ENCODE data around the gene PRSS57.
"Not testable (repeated sequence)": the region's sequence is repeated elsewhere in the genome, so short reads cannot be mapped to it uniquely, and the experiment has no call there.

The PRSS57 gene

GRCh38 chr19:695352-695949 is at the start of gene PRSS57:
Gene PRSS57 (minus strand): TSS chr19:695452. CDS start chr19:695430, 22 bp downstream.
- no peak for DNase-seq

DNA sequence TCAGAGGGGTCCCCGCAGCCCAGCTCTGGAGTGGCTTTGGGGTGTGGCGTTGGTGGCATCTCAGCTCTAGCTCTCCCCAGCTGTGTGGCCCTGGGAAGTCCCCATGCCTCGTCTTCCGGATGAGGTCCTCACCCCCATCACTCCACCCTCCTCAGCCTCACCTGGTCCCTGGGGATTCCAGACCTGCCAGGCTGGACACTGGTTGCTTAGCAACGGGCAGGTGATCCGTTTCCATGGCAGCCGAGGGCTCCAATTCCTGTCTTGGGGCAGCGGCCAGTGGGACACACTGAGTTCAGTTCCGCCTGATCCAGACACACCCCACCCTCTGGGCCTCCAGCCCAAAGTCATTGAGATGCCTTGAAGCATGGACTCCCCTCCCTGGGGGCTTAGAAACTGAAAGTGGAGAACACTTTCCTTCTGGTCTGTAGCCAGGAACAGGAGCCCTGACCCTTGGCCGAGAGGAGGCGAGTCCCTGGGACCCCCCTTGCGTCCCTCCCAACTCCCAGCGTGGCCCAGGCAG is 48.0 kb upstream of the PRSS57 start:
- DNase-seq: no peak

DNA sequence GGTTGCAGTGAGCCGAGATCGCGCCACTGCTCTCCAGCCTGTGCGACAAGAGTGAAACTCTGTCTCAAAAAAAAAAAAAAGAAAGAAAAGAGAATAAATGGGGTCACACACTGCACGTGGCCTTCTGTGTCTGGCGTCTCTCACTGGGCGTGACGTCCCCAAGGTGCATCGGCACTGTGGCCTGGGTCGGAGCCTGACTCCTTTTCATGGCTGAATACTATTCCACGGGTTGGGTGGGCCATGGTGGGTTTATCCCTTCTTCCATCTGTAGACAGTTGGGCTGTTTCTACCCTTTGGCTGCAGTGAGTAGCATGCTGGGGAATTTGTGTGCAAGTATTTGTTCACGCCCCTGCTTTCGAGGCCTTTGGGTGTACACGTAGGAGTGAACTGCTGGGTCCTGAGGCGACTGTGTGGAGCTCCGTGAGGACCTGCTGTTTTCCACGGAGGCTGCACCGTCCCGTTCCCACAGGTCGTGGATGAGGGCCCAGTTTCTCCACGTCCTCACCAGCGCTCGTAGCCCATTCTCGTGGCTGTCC is 47.4 kb upstream of the PRSS57 start:
- no peak for DNase-seq

DNA sequence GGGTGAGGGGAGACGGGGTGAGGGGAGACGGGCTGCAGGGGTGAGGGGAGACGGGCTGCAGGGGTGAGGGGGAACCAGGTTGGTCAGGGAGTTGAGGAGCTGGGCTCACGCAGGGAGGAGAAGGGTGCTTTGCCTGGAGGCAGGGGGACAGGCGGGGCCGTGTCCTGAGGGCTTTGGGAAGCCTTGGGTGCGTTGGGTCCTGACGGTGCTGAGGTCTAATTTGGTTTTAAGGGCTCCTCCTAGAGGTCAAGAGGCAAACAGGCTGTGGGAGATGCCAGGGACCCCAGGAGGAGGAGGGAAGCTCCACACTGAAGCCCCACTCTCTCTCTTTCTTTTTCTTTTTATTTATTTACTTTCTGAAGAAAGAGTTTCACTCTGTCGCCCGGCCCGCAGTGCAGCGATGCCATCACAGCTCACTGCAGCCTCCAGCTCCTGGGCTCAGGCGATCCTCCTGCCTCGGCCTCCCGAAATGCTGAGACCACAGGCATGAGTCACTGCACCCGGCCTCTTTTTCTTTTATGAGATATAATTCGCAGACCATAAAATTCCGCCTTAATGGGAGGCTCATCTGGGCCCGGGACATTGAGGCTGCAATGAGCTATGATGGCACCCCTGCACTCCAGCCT is 46.4 kb upstream of the PRSS57 start:
- DNase-seq: peak in 1 of 2 donors; percentile 27

DNA sequence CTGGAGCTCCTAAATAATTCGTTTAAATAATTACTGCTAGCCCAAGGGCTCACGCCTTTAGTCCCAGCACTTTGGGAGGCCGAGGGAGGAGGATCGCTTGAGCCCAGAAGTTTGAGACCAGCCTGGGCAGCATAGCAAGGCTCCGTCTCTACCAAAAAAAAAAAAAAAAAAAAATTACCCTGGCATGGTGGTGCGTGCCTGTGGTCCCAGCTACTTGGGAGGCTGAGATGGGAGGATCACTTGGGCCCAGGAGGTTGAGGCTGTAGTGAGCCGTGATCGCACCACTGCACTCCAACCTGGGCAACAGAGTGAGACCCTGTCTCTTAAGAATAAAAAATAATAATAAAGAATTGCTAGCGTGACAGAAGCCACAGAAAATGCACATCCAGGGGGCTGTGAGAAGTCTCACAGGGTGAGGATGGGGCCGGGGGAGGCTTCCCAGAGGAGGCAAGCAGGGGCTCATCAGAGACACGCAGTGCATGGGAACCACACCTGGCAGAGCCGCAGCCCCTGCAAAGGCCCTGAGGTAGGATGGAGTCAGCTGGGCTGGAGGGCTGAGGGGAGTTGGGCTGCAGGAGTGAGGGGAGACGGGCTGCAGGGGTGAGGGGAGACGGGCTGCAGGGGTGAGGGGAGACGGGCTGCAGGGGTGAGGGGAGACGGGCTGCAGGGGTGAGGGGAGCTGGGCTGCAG is 45.7 kb upstream of the PRSS57 start:
- DNase-seq: not testable (repeated sequence)

DNA sequence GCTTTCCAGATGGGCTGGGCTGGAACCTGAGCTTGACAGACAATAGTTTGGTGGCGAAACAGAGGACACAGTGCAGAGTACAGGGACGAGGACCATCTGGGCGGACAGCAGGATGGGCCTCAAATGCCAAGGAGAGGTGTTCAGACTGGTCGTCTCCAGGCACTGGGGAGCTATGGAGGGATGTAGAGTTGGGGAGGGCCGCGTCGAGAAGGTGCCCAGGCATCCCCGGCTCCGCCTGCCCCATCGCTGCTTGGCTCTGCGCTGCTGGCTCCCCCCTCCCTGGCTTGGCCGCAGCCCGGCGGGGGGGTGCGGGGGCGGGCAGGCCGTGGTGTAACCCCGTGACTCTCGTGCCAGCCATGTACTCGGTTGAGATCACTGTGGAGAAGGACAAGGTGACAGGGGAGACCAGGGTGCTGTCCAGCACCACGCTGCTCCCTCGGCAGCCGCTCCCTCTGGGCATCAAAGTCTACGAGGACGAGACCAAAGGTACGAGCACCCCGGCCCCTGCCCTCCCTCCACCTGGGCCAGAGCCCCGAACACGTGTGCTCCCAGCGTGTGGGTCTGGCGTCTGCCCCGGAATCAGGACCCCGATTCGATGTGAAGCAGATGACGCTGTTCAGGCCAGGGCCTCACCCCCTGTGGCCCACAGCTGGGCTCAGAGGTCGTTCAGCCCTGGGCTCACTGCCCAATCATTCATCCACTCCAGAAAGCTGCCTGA is 44.9 kb upstream of the PRSS57 start:
- DNase-seq: no peak

DNA sequence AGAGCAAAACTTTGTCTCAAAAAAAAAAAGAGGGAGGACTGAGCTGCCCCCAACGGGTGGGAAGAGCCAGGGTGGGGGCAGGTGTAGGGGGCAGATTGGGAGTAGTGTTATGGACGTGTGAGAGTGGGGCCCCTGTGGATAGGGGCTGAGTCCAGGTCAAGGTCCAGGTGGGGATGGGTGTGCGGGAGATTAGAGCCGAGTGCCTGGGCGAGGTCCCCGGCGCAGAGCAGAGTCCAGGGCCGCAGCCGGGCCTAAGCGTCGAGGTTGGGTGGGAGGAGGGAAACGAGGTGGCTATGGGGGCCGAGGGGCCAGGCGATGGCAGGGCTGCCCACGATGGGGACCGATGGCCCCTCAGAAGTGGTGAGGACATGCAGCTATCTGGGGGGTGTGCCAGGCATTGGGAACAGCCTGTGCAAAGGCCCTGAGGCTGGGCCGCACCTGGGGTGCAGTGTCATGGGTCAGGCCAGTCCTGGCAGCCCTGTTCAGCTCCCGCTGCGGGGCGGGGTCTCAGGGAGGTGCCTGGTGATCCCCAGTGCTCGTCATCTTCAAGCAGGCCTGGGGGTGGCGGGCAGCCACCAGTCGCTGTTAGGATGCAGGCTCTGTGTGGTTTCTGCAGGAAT is 43.4 kb upstream of the PRSS57 start:
- no peak for DNase-seq

- DNase-seq: peak; percentile 46 to 63
These were observed 42.4 kb upstream of the PRSS57 start for GRCh38 chr19:737591-738093.

DNA sequence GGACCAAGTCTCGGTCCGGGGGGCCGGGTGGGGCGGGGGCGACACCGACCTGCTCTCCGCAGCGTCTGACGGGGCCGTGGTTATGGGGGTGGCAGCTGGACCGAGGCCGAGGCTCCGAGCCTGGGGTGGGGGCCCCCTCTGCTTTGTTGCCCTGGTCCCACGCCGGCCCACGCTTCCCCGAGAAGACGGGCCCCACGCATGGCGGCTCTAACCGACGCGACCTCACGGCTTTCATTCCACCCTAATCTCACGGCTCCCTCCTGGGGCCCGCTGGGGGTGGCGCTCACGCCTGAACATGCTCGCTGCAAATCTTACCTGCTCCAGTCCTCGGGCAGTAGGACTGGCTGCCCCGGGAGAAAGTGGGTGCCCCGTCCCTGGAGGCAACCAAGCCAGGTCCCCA is 40.9 kb upstream of the PRSS57 start:
- DNase-seq: no peak

DNA sequence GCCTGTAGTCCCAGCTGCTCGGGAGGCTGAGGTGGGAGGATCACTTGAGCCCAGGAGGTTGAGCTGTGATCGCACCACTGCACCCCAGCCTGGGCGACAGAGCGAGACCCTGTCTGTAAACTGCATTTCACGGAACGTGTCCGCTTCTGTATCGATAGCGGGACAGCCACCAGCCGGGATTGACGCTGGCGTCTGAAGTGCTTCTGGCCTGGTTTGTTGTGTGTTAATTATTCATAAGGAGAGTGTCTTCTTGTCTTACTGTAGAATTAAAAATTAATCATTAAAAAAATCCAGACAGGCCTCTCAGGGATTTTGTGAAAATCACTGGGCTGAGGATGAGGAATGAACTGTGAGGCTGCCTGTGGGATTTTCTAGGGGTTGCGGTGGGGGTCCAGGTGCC is 39.5 kb upstream of the PRSS57 start:
- DNase-seq: no peak

DNA sequence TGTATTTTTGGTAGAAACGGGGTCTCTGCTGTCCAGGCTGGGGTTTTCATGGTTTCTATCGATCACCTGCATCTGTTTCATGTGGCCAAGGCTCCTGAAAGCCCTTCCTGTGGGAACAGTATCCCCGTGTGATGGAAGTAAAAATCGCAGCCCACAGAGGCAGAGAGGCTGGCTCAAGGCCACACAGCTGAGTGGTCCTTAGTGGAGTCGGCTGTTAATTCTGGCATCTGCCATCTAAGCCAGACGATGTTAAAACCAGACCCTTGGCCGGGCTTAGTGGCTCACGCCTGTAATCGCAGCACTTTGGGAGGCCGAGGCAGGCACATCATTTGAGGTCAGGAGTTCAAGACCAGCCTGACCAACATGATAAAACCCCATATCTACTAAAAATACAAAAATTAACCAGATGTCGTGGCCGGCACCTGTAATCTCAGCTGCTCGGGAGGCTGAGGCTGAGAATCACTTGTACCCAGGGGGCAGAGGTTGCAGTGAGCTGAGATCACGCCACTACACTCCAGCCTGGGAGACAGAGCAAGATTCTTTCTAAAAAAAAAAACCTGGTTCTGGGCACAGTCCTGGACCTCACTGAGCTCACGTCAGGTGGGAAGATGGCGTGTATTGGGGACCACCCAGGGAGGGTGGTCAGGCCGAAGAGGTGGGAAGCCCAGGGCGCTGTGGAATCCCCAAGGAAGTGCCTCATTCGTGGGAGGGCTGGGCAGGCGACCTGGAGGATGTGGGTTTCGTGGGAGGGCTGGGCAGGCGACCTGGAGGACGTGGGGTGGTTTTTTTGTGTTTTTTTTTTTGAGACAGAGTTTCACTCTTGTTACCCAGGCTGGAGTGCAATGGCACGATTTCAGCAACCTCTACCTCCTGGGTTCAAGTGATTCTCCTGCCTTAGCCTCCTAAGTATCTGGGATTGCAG is 37.2 kb upstream of the PRSS57 start:
- no peak for DNase-seq

GRCh38 chr19:731000-731399 is 35.7 kb upstream of the PRSS57 start:
- no peak for DNase-seq

DNA sequence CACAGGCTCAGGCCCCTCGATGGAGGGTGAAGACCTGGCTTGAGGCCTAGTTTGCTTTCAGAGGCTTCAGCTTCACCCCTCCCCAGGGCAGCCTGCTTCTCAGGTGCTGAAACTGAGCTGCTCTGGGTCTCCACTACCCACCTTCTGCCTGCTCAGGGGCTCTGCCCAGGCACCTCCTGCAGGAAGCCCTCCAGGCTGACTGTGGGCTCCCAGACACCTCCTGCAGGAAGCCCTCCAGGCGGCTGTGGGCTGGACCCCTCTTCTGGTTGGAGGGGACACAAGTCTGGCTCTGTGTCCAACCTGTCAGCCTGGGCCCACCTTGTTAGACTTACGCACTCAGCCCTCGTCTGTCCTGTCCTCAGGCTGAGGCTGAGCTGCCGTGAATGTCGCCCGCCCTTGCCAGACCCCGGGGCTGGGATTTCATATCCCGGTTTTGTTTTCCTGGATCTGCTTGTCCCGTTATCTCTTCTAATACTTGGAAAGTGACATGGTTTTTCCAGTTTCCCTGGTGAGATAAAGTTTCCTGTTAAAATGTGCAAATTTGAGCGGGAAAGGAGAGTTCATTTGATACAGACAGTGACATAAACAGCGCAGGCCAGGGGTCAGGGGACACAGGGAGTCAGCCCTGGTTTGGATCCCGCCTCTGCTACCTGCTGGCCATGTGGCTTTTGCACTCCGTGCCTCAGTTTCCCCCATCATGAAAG is 34.9 kb upstream of the PRSS57 start:
- DNase-seq: no peak

DNA sequence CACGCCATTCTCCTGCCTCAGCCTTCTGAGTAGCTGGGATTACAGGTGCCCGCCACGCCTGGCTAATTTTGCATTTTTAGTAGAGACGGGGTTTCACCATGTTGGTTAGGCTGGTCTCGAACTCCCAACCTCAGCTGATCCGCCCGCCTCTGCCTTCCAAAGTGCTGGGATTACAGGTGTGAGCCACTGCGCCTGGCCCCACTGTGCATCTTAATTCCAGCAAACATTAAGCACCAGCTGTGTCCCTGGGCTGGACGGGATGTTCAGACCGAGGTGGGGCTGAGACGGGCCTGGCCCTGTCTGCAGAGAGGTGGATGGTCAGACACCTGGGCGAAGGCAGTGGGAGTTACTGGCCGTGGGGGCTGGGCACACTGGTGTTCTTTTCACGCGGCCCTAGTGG is 34.3 kb upstream of the PRSS57 start:
- not testable (repeated sequence) for DNase-seq

- DNase-seq: no peak
These were observed 32.8 kb upstream of the PRSS57 start for GRCh38 chr19:728011-728410.

DNA sequence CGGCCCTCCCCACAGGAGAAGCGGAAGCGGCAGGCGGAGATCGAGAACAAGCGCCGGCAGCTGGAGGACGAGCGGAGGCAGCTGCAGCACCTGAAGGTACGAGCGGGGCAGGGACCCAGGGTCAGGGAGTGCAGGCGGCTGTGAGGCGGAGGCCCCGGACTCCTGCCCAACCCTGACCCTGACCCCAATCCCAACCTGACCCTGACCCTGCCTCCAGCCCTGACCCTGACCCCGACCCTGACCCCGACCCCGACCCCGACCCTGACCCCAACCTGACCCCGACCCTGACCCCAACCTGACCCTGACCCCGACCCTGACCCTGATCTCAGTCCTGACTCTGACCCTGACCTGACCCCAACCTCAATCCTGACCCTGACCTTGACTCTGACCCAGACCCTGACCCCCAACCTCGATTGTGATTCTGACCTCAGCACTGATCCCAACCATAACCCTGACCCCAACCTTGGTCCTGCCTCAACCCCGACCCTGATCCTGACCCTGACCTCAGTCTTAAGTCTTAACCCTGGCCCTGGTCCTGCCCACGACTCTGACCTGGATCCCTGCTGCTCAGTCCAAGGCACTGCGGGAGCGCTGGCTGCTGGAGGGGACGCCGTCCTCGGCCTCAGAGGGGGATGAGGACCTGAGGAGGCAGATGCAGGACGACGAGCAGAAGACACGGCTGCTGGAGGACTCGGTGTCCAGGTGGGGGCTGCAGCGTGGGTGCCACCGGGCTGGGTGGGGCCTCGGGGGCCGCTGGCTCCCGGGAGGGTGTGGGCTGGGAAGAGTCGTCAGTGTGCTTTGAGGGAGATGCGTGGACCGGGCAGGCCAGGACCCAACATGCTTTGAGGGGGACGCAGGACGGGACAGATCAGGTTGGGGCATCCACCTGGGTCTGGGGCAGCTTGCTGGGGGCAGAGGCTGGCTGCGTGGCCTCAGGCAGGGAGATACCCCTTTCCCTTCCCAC is 32.0 kb upstream of the PRSS57 start:
- DNase-seq: no peak

- DNase-seq: no peak
These were observed 30.3 kb upstream of the PRSS57 start for GRCh38 chr19:725461-726089.

DNA sequence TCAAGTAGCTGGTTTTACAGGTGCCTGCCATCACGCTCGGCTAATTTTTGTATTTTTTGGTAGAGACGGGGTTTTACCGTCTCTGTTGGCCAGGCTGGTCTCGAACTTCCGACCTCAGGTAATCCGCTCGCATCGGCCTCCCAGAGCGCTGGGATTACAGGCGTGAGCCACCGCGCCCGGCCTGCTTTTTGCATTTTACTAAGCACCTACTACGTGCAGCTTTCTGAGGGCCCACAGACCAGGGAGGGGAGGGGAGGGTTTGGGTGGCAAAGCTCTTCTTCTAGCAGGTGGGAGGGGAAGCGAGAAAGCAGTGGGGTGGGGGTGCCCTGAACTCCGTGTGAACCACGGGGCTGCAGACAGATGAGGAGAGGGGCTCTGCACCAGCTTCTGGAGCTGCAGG is 28.5 kb upstream of the PRSS57 start:
- no peak for DNase-seq

GRCh38 chr19:723247-723646 is 28.0 kb upstream of the PRSS57 start:
- DNase-seq: no peak
